H1 (cell line): ENCODE data around the gene SORD. TPM values are rescaled to one million over a fixed set of nuclear protein-coding genes. Genes with fewer than 3 reads are reported as not detected.

Experiments used
- CTCF ChIA-PET: fragments of 300-600 bp; sonication (Branson Sonifier 250); formaldehyde crosslinking; loops from one replicate; lab custom pipeline; 2021; ENCODE audit not compliant: partially characterized antibody; lab: Charles Lee
- POLR2A ChIA-PET: fragments of 300-600 bp; sonication (Branson Sonifier 250); formaldehyde crosslinking; loops from one replicate; lab custom pipeline; 2021; ENCODE audit warnings: inconsistent platforms; ENCODE audit not compliant: partially characterized antibody; lab: Charles Lee
- DNase-seq, 2 experiments: peaks; one replicate each; pipeline versions ENCODE4 v3.0.0 to v3.0.0-alpha.2; 2010 to 2022; ENCODE audit warnings: low spot score in 2 of 2, low read depth in 1 of 2, mixed read lengths in 1 of 2
- FAIRE-seq: peaks from 2 replicates; lab custom pipeline; 2011; peaks lifted over from hg19 to GRCh38; lab: Jason Lieb, UNC
- H2AFZ ChIP-seq: 2 replicates; pipeline ENCODE4 v1.8.1; 2012; ENCODE audit warnings: low read length, inconsistent platforms
- H2AK5ac ChIP-seq: 2 replicates; pipeline ENCODE4 v1.6.1; 2013; ENCODE audit warnings: low read depth, low read length
- H2BK120ac ChIP-seq: replicated peaks from 2 replicates; pipeline ENCODE3; 2013; ENCODE audit warnings: low read depth, low read length, inconsistent platforms
- H2BK12ac ChIP-seq: 2 replicates; pipeline ENCODE4 v1.6.1; 2013; ENCODE audit warnings: low read depth, low read length
- H2BK15ac ChIP-seq: 2 replicates; pipeline ENCODE4 v1.6.1; 2013; ENCODE audit warnings: low read length
- H2BK20ac ChIP-seq: 2 replicates; pipeline ENCODE4 v1.6.1; 2013; ENCODE audit warnings: low read length
- H2BK5ac ChIP-seq: 2 replicates; pipeline ENCODE4 v1.6.1; 2013; ENCODE audit warnings: low read depth, low read length
- H3K14ac ChIP-seq: 2 replicates; pipeline ENCODE4 v1.6.1; 2013; ENCODE audit warnings: inconsistent platforms; ENCODE audit not compliant: insufficient read length
- H3K18ac ChIP-seq: 2 replicates; pipeline ENCODE4 v1.6.1; 2013; ENCODE audit warnings: low read length; ENCODE audit errors: extremely low read depth
- H3K23ac ChIP-seq: 2 replicates; pipeline ENCODE4 v1.6.1; 2013; ENCODE audit warnings: inconsistent platforms; ENCODE audit not compliant: insufficient read length
- H3K23me2 ChIP-seq: 2 replicates; pipeline ENCODE4 v1.6.1; 2013; ENCODE audit warnings: low read depth, low read length
- H3K27ac ChIP-seq: 2 replicates; pipeline ENCODE4 v1.6.1; 2011; ENCODE audit warnings: low read depth, low read length, inconsistent platforms
- H3K27me3 ChIP-seq, 4 experiments: replicated peaks in 1 of 4; 1 replicate in 1 of 4; 2 replicates in 3 of 4; pipeline versions ENCODE4 v1.6.1 to v1.8.1; 2011 to 2013; ENCODE audit warnings: low read length in 3 of 4, mild to moderate bottlenecking in 3 of 4, inconsistent platforms in 2 of 4, mixed read lengths in 2 of 4, moderate library complexity in 1 of 4; ENCODE audit not compliant: control insufficient read depth in 3 of 4, insufficient read depth in 3 of 4; ENCODE audit errors: extremely low read depth in 1 of 4
- H3K36me3 ChIP-seq, 4 experiments: 2 replicates each; pipeline versions ENCODE4 v1.6.1 to v1.8.1; 2011 to 2013; ENCODE audit warnings: mild to moderate bottlenecking in 4 of 4, low read length in 3 of 4, moderate library complexity in 2 of 4, control low read depth in 1 of 4, inconsistent platforms in 1 of 4; ENCODE audit not compliant: insufficient read depth in 4 of 4, control insufficient read depth in 2 of 4
- H3K4ac ChIP-seq: replicated peaks from 2 replicates; pipeline ENCODE3; 2013; ENCODE audit warnings: low read length, low read depth, mixed read lengths, inconsistent platforms; ENCODE audit not compliant: insufficient read length
- H3K4me1 ChIP-seq, 4 experiments: replicated peaks in 1 of 4; 1 replicate in 1 of 4; 2 replicates in 3 of 4; pipeline versions ENCODE4 v1.6.1 to v1.8.1; 2011 to 2013; ENCODE audit warnings: low read length in 3 of 4, inconsistent platforms in 2 of 4, mixed read lengths in 1 of 4; ENCODE audit not compliant: insufficient read depth in 4 of 4, control insufficient read depth in 3 of 4
- H3K4me2 ChIP-seq, 2 experiments: 2 replicates each; pipeline versions ENCODE4 v1.6.1 to v1.8.1; 2011 to 2013; ENCODE audit warnings: low read depth in 2 of 2, low read length in 2 of 2, control low read depth in 1 of 2, inconsistent platforms in 1 of 2, mild to moderate bottlenecking in 1 of 2; ENCODE audit not compliant: insufficient read depth in 1 of 2
- H3K4me3 ChIP-seq, 4 experiments: fragments of 200-600, 300-600 bp in 1 of 4; sonication (generic), shearing (Covaris generic), sonication (Bioruptor Twin) in 1 of 4; 2 replicates each; pipeline versions ENCODE4 v1.5.1 to v1.8.1; 2011 to 2016; ENCODE audit warnings: low read length in 4 of 4, low read depth in 3 of 4, control low read depth in 2 of 4, inconsistent platforms in 2 of 4, mild to moderate bottlenecking in 2 of 4, mixed read lengths in 1 of 4, moderate library complexity in 1 of 4; ENCODE audit not compliant: insufficient read depth in 2 of 4; ENCODE audit errors: extremely low read depth in 1 of 4
- H3K56ac ChIP-seq: replicated peaks from 2 replicates; pipeline ENCODE3; 2013; ENCODE audit warnings: low read depth, mild to moderate bottlenecking, mixed read lengths, low read length, inconsistent platforms; ENCODE audit not compliant: insufficient read length
- H3K79me1 ChIP-seq: 2 replicates; pipeline ENCODE4 v1.6.1; 2013; ENCODE audit warnings: low read depth, low read length, control low read depth
- H3K79me2 ChIP-seq, 2 experiments: 2 replicates each; pipeline versions ENCODE4 v1.6.1 to v1.8.1; 2012 to 2013; ENCODE audit warnings: low read length in 2 of 2, mild to moderate bottlenecking in 2 of 2, inconsistent platforms in 1 of 2; ENCODE audit not compliant: insufficient read depth in 2 of 2, control insufficient read depth in 1 of 2
- H3K9ac ChIP-seq, 4 experiments: replicated peaks in 1 of 4; 1 replicate in 1 of 4; 2 replicates in 3 of 4; pipeline versions ENCODE4 v1.6.1 to v1.8.1; 2011 to 2013; ENCODE audit warnings: low read depth in 3 of 4, low read length in 3 of 4, control low read depth in 2 of 4, mild to moderate bottlenecking in 2 of 4, moderate library complexity in 2 of 4, inconsistent platforms in 1 of 4; ENCODE audit errors: extremely low read depth in 1 of 4
- H3K9me3 ChIP-seq, 2 experiments: 2 replicates each; pipeline versions ENCODE4 v1.6.1 to v1.8.1; 2012 to 2013; ENCODE audit warnings: mild to moderate bottlenecking in 2 of 2, moderate library complexity in 2 of 2, control low read depth in 1 of 2, inconsistent platforms in 1 of 2, low read depth in 1 of 2, low read length in 1 of 2, mixed read lengths in 1 of 2; ENCODE audit not compliant: insufficient read depth in 2 of 2
- H4K20me1 ChIP-seq, 2 experiments: replicated peaks in 1 of 2; 2 replicates each; pipeline versions ENCODE3 to v1.8.1; 2011 to 2013; ENCODE audit warnings: inconsistent platforms in 2 of 2, low read length in 2 of 2, mild to moderate bottlenecking in 1 of 2; ENCODE audit not compliant: insufficient read depth in 2 of 2, control insufficient read depth in 1 of 2
- H4K5ac ChIP-seq: 2 replicates; pipeline ENCODE4 v1.6.1; 2013; ENCODE audit warnings: low read length, low read depth, mixed read lengths, inconsistent platforms; ENCODE audit not compliant: insufficient read length
- H4K8ac ChIP-seq: 2 replicates; pipeline ENCODE4 v1.8.0; 2013; ENCODE audit warnings: mild to moderate bottlenecking, moderate library complexity, low read length, inconsistent platforms; ENCODE audit not compliant: insufficient read depth; ENCODE audit errors: extremely low read depth
- H4K91ac ChIP-seq: replicated peaks from 2 replicates; pipeline ENCODE3; 2013; ENCODE audit warnings: low read length, mixed read lengths, inconsistent platforms; ENCODE audit not compliant: insufficient read length
- ASH2L ChIP-seq: fragments of 200-600, 300-600 bp; sonication (generic); IDR thresholded peaks from one replicate; pipeline ENCODE4 v1.7.1; 2017; ENCODE audit warnings: low read length
- KDM5A ChIP-seq: fragments of 200-600 bp; IDR thresholded peaks from 2 replicates; pipeline ENCODE4 v1.7.1; 2012; ENCODE audit warnings: mild to moderate bottlenecking, low read length, inconsistent platforms, mixed read lengths
- TCF12 ChIP-seq: IDR thresholded peaks from 2 replicates; pipeline ENCODE4 v1.6.1; 2011; ENCODE audit warnings: low read depth, mild to moderate bottlenecking, low read length
- polyA plus RNA-seq, 7 experiments: library from polyadenylated mRNA; depleted of rRNA in 3 of 7; stranded (reverse) in 5 of 7; unstranded in 2 of 7; fragments of >200 nt in 5 of 7; fragments of 200-250 nt in 2 of 7; gene quantifications; 1 replicate in 5 of 7; 2 replicates in 1 of 7; 4 replicates in 1 of 7; pipeline versions ENCODE4 v1.2.1 to v1.2.3, GENCODE V29; 2011 to 2013; ENCODE audit warnings: missing spikeins in 2 of 7, mixed read lengths in 2 of 7
- total RNA-seq: library from RNA; stranded (reverse); fragmentation: NEBNext Ultra II Directional; extraction: Animal tissue kit (Norgen Biotek cat#: 25700); gene quantifications from 2 replicates; pipeline ENCODE4 v1.2.1, GENCODE V29; 2021

SORD gene
- total and polyA plus RNA-seq, 2 of the 8 experiments (the other 6 are each of a cell fraction or from before 2014, with no cell fraction given): 52.6 to 75.8 TPM

DNA sequence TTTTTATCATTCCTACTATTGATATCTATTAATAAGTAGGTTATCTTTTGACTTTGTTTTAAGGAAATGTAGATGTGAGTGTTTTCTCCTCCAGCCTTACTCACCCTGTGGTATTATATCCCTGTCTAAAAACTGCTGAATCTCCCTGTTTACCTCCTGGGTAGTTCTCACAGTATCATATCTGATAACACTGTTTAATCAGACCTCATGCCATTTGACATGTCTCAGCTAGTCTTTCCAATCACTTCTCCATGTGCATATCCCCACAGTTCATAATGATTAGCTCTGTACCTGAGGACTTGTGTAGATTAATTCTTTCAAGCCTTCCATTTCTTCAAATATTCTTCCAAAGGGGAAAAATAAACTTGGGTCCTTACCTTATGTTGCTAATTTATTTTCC is 60.2 kb downstream of the SORD start:
- no peak overlapping the region for H2BK12ac ChIP-seq
- H2BK120ac ChIP-seq: no peak overlapping the region
- no peak overlapping the region for H4K8ac ChIP-seq
- no peak overlapping the region for H3K4ac ChIP-seq
- H4K20me1 ChIP-seq: no peaks in the 10 kb centered on the region
- no peak overlapping the region for H3K4me3 ChIP-seq
- H3K4me1 ChIP-seq: no peaks in the 10 kb centered on the region
- no peak overlapping the region for H2BK15ac ChIP-seq
- no peak overlapping the region for H2BK5ac ChIP-seq
- H3K27me3 ChIP-seq: no peaks in the 10 kb centered on the region
- no peak for DNase-seq
- H4K5ac ChIP-seq: no peak overlapping the region
- no peak overlapping the region for H3K23ac ChIP-seq
- H3K14ac ChIP-seq: no peak overlapping the region
- no peaks in the 10 kb centered on the region for H3K9me3 ChIP-seq
- H3K18ac ChIP-seq: no peak overlapping the region
- no peaks in the 10 kb centered on the region for H3K36me3 ChIP-seq
- no peak for FAIRE-seq
- H2AFZ ChIP-seq: no peak overlapping the region
- H4K91ac ChIP-seq: no peak overlapping the region
- no peaks in the 10 kb centered on the region for H3K23me2 ChIP-seq
- H3K79me1 ChIP-seq: no peaks in the 10 kb centered on the region
- H2AK5ac ChIP-seq: no peak overlapping the region
- no peak overlapping the region for H3K27ac ChIP-seq
- no peaks in the 10 kb centered on the region for H3K79me2 ChIP-seq
- no peak overlapping the region for H3K56ac ChIP-seq
- POLR2A ChIA-PET: interaction anchor here (1.0 kb wide), 1 partner anchor 60 kb away, joined by 3 read pairs; the partner anchor contains the start of gene SORD
- H2BK20ac ChIP-seq: no peak overlapping the region
- CTCF ChIA-PET: interaction anchor here (1.0 to 1.6 kb wide), 3 partner anchors 35 to 47 kb away, joined by 3 to 6 read pairs (median 4); no protein-coding TSS in a partner anchor
- no peak overlapping the region for H3K9ac ChIP-seq
- no peak overlapping the region for H3K4me2 ChIP-seq
- TF ChIP-seq TCF12: no peak
- TF ChIP-seq KDM5A: no peak
- TF ChIP-seq ASH2L: no peak
